ENCODE measurements around the gene C5orf47. TPM values are rescaled to one million over a fixed set of nuclear protein-coding genes. Genes with fewer than 3 reads are reported as not detected.
A peak's percentile ranks its signal among the peaks of the same experiment; 100 is the strongest.

Gene C5orf47
- total RNA-seq, 1 experiment from 2014 or later: 0.09 TPM

GRCh38 chr5:173997331-173997730 lies 8.4 kb downstream of the C5orf47 start:
- no peaks in the 10 kb centered on the region for H3K9me3 ChIP-seq (ENCODE audit: control insufficient read depth, low read depth, low read length)
- no peak overlapping the region for H3K4ac ChIP-seq (ENCODE audit: low read depth, low read length)
- no peaks in the 10 kb centered on the region for H3K79me1 ChIP-seq (ENCODE audit: insufficient read depth, low read depth, low read length, poor library complexity, severe bottlenecking)
- no peak overlapping the region for H3K14ac ChIP-seq (ENCODE audit: insufficient read depth, low read length)
- no peaks in the 10 kb centered on the region for H4K20me1 ChIP-seq (ENCODE audit: control insufficient read depth, insufficient read depth, insufficient read length)
- no peak overlapping the region for H2BK12ac ChIP-seq (ENCODE audit: insufficient read length, low read depth, low read length)
- Mint-ChIP-seq H3K27ac (no peak overlapping the region), H3K4me3 (no peak overlapping the region), H3K36me3 (ENCODE audit: insufficient read depth in 1 of 3, low read depth in 3 of 3) (no peaks in the 10 kb centered on the region), H3K27me3 (ENCODE audit: low read depth) (peaks cover 14% of the 10 kb centered on the region), H3K4me1 (peaks cover 0 to 6% of the 10 kb centered on the region in 2 experiments; a peak in 2 of 4 replicates), H3K9me3 (no peaks in the 10 kb centered on the region)
- H3K4me1 ChIP-seq (ENCODE audit: insufficient read depth, low read length): no peaks in the 10 kb centered on the region; the same call in 1 of the 2 replicates
- WGBS (ENCODE audit: extremely low coverage, insufficient read length, low lambda C conversion rate): no CpG with 5 or more reads among the region's 4 CpGs
- H3T11ph ChIP-seq (ENCODE audit: low read length): no peak overlapping the region
- no peak overlapping the region for H4K91ac ChIP-seq (ENCODE audit: insufficient read length, low read depth, low read length)
- H2BK15ac ChIP-seq (ENCODE audit: low read depth, low read length): no peak overlapping the region
- no peaks in the 10 kb centered on the region for H3K79me2 ChIP-seq (ENCODE audit: insufficient read depth, low read length)
- no peaks in the 10 kb centered on the region; the same call in 1 of the 2 replicates for H3K27me3 ChIP-seq (ENCODE audit: insufficient read depth, low read length)
- no peak for DNase-seq
- H3K9ac ChIP-seq (ENCODE audit: extremely low read depth, insufficient read length, low read length): no peak overlapping the region
- H3K18ac ChIP-seq (ENCODE audit: insufficient read length, low read depth, low read length): no peak overlapping the region
- peak overlapping the region; percentile 65 for H2AK5ac ChIP-seq (ENCODE audit: insufficient read length, low read length)
- no peaks in the 10 kb centered on the region for H3K23me2 ChIP-seq (ENCODE audit: insufficient read length, low read depth, low read length, poor library complexity, severe bottlenecking)
- H2BK5ac ChIP-seq (ENCODE audit: insufficient read length, low read length): no peak overlapping the region
- no peak overlapping the region for H2BK120ac ChIP-seq (ENCODE audit: low read depth, low read length, poor library complexity, severe bottlenecking)
- no peak for TF ChIP-seq CTCF (conservative IDR thresholded peaks at IDR 0.05)
- no peak overlapping the region for H3K27ac ChIP-seq (ENCODE audit: insufficient read length, low read depth, low read length)
- H2AFZ ChIP-seq (ENCODE audit: low read length): no peak overlapping the region
- no peak overlapping the region for H3K56ac ChIP-seq (ENCODE audit: insufficient read length, low read depth, low read length)
- H2BK20ac ChIP-seq (ENCODE audit: low read depth, low read length, poor library complexity, severe bottlenecking): no peak overlapping the region
- no peak overlapping the region for H3K23ac ChIP-seq (ENCODE audit: insufficient read length, low read depth, low read length)
- no peak overlapping the region for H4K8ac ChIP-seq (replicated peaks; ENCODE audit: insufficient read length, low read depth, low read length)
- H4K5ac ChIP-seq (ENCODE audit: insufficient read length, low read depth, low read length): no peak overlapping the region
- no peak overlapping the region for H3K4me2 ChIP-seq (ENCODE audit: insufficient read depth, insufficient read length, low read length)
